C4-2B (cell line): Measurements from ENCODE around the gene ORC6.

Source experiments
- CTCF ChIP-seq: fragments of 450-650 bp; conservative IDR thresholded peaks from 2 replicates; pipeline ENCODE4 v1.5.1; 2017; ENCODE audit warnings: mild to moderate bottlenecking
- ZFX ChIP-seq: fragments of 450-650 bp; IDR thresholded peaks from 2 replicates; pipeline ENCODE4 v1.6.1; 2017

- TF ChIP-seq CTCF (no peak), ZFX (no peak)
These were observed 48.3 kb downstream of the ORC6 start for GRCh38 chr16:46737621-46738214.
